NK-92 treated with Interleukin-12 subunit alpha and Interleukin-12 subunit beta, amount 100 ng/mL, for 24 hours (cell line): Measurements from ENCODE around the gene MROH2A.

ENCODE experiments used
- DNase-seq: peaks from one replicate; lab custom pipeline; 2025; lab: John Stamatoyannopoulos, UW

Gene MROH2A

GRCh38 chr2:233819884-233820773 is 42.0 kb downstream of the MROH2A start:
- no peak for DNase-seq

GRCh38 chr2:233820774-233821105 is 42.6 kb downstream of the MROH2A start:
- DNase-seq: no peak

- DNase-seq: no peak
Measured at GRCh38 chr2:233821196-233821595, 43.1 kb downstream of the MROH2A start.

- no peak for DNase-seq
Measured at GRCh38 chr2:233821709-233822100, 43.6 kb downstream of the MROH2A start.

- DNase-seq: no peak
Measured at GRCh38 chr2:233822101-233822771, 44.1 kb downstream of the MROH2A start.

GRCh38 chr2:233822781-233823730 is 44.9 kb downstream of the MROH2A start:
- DNase-seq: no peak

- DNase-seq: no peak
Measured at GRCh38 chr2:233823731-233824121, 45.6 kb downstream of the MROH2A start.

GRCh38 chr2:233824373-233824772 is 46.2 kb downstream of the MROH2A start:
- no peak for DNase-seq

- no peak for DNase-seq
Measured at GRCh38 chr2:233828546-233829192, 50.5 kb downstream of the MROH2A start.

- no peak for DNase-seq
Measured at GRCh38 chr2:233829193-233830110, 51.3 kb downstream of the MROH2A start.

- no peak for DNase-seq
Measured at GRCh38 chr2:233830111-233830802, 52.1 kb downstream of the MROH2A start.

- DNase-seq: no peak
Measured at GRCh38 chr2:233831011-233831721, 53.0 kb downstream of the MROH2A start.

GRCh38 chr2:233831861-233832260 is 53.7 kb downstream of the MROH2A start:
- no peak for DNase-seq

GRCh38 chr2:233832414-233832813 is 54.3 kb downstream of the MROH2A start:
- no peak for DNase-seq

- no peak for DNase-seq
Measured at GRCh38 chr2:233832869-233833311, 54.8 kb downstream of the MROH2A start.

- no peak for DNase-seq
Measured at GRCh38 chr2:233833345-233833744, 55.2 kb downstream of the MROH2A start.

GRCh38 chr2:233835230-233836186 is 57.4 kb downstream of the MROH2A start:
- DNase-seq: no peak

- DNase-seq: no peak
Measured at GRCh38 chr2:233836359-233836758, 58.2 kb downstream of the MROH2A start.
